Hepatocyte (in vitro differentiated cells): ENCODE measurements around the gene MYOF. TPM values are rescaled to one million over a fixed set of nuclear protein-coding genes. Genes with fewer than 3 reads are reported as not detected.

Experiments
- DNase-seq: peaks from one replicate; pipeline ENCODE4 v3.0.0-alpha.2; 2016; ENCODE audit warnings: low spot score
- H2AFZ ChIP-seq: fragments of 200-600 bp; sonication (generic); 2 replicates; pipeline ENCODE4 v1.6.0; 2016; ENCODE audit warnings: antibody characterized with exemption, mild to moderate bottlenecking
- H3K27ac ChIP-seq: fragments of 200-600 bp; sonication (generic); 2 replicates; pipeline ENCODE4 v1.5.1; 2016; ENCODE audit warnings: mild to moderate bottlenecking
- H3K27me3 ChIP-seq: fragments of 200-600 bp; sonication (generic); 2 replicates; pipeline ENCODE4 v1.6.1; 2016
- H3K36me3 ChIP-seq: fragments of 200-600 bp; sonication (generic); replicated peaks from 2 replicates; pipeline ENCODE4 v1.5.1; 2016; ENCODE audit warnings: low read depth; ENCODE audit not compliant: insufficient read depth
- H3K4me1 ChIP-seq: fragments of 200-600 bp; sonication (generic); 2 replicates; pipeline ENCODE4 v1.5.1; 2016; ENCODE audit warnings: mild to moderate bottlenecking, moderate library complexity; ENCODE audit not compliant: insufficient read depth
- H3K4me2 ChIP-seq: fragments of 200-600 bp; sonication (generic); 2 replicates; pipeline ENCODE4 v1.6.0; 2016
- H3K4me3 ChIP-seq: fragments of 200-600 bp; sonication (generic); 2 replicates; pipeline ENCODE4 v1.5.1; 2016; ENCODE audit warnings: mild to moderate bottlenecking
- H3K79me2 ChIP-seq: fragments of 200-600 bp; sonication (generic); 2 replicates; pipeline ENCODE4 v1.6.0; 2017; ENCODE audit warnings: mild to moderate bottlenecking
- H3K9me2 ChIP-seq: fragments of 200-600 bp; sonication (generic); replicated peaks from 2 replicates; pipeline ENCODE4 v1.6.0; 2017; ENCODE audit warnings: mild to moderate bottlenecking; ENCODE audit not compliant: insufficient read depth
- H3K9me3 ChIP-seq: fragments of 200-600 bp; sonication (generic); 2 replicates; pipeline ENCODE4 v1.5.1; 2016; ENCODE audit warnings: low read depth, mild to moderate bottlenecking
- H4K20me1 ChIP-seq: fragments of 200-600 bp; sonication (generic); 2 replicates; pipeline ENCODE4 v1.6.0; 2016; ENCODE audit warnings: mild to moderate bottlenecking; ENCODE audit not compliant: insufficient read depth, poor library complexity, severe bottlenecking
- CTCF ChIP-seq: fragments of 200-600 bp; sonication (generic); IDR thresholded peaks from 2 replicates; pipeline ENCODE4 v1.5.1; 2016; ENCODE audit warnings: antibody characterized with exemption, mild to moderate bottlenecking; ENCODE audit not compliant: poor library complexity
- EZH2 ChIP-seq: fragments of 200-600 bp; sonication (generic); IDR thresholded peaks from 2 replicates; pipeline ENCODE4 v1.6.1; 2016; ENCODE audit warnings: antibody characterized with exemption, mild to moderate bottlenecking, borderline replicate concordance
- EZH2phosphoT487 ChIP-seq: fragments of 200-600 bp; sonication (generic); IDR thresholded peaks from one replicate; pipeline ENCODE4 v1.6.1; 2018; ENCODE audit warnings: antibody characterized with exemption, mild to moderate bottlenecking, low read depth, moderate library complexity; ENCODE audit not compliant: unreplicated experiment, severe bottlenecking
- WGBS: methylation state at CpG from one replicate; pipeline ENCODE4 v1.1.6; 2016; ENCODE audit warnings: low lambda C conversion rate; ENCODE audit errors: missing lambda C conversion rate; 5-methylcytosine and 5-hydroxymethylcytosine counted together
- polyA plus RNA-seq: library from polyadenylated mRNA; unstranded; fragments of >200 nt; fragmentation: Nextera tagmentation; extraction: Ambion mirVana; gene quantifications from 2 replicates; pipeline ENCODE4 v1.2.1, GENCODE V29; 2016
- total RNA-seq: library from RNA; depleted of rRNA; stranded (reverse); fragments of >200 nt; gene quantifications from 2 replicates; pipeline ENCODE4 v1.2.3, GENCODE V29; 2014

The MYOF gene
- total and polyA plus RNA-seq, 2 experiments from 2014 or later, result 16.6 to 47.9 TPM

- Histone ChIP-seq H2AFZ (no peak overlapping the region), H3K4me1 (no peaks in the 10 kb centered on the region), H3K9me3 (no peaks in the 10 kb centered on the region), H4K20me1 (no peaks in the 10 kb centered on the region), H3K27ac (no peak overlapping the region), H3K4me2 (no peak overlapping the region), H3K79me2 (no peaks in the 10 kb centered on the region), H3K9me2 (no peaks in the 10 kb centered on the region), H3K27me3 (no peaks in the 10 kb centered on the region), H3K36me3 (no peaks in the 10 kb centered on the region), H3K4me3 (no peak overlapping the region)
- DNase-seq, result no peak
- TF ChIP-seq EZH2phosphoT487 (no peak), EZH2 (no peak), CTCF (no peak)
- 80% methylated on average over 5 of the region's 5 CpGs for WGBS
These were observed 173.1 kb downstream of the MYOF start for GRCh38 chr10:93309062-93309461.

DNA sequence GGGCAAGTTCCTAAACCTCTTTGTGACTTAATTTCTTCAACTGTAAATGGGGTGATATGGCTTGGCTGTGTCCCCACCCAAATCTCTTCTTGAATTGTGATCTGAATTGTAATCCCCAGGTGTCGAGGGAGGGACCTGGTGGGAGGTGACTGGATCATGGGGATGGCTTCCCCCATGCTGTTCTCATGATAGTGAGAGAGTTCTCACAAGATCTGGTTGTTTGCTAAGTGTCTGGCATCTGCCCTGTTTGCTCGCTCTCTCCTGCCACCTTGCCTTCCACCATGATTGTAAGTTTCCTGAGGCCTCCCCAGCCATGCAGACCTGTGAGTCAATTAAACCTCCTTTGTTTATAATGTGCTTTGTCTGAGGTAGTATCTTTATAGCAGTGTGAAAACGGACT, 177.0 kb downstream of the MYOF start:
- WGBS, result 93% methylated on average over 3 of the region's 3 CpGs
- H3K4me1 ChIP-seq, result no peaks in the 10 kb centered on the region

GRCh38 chr10:93300981-93301380, 181.2 kb downstream of the MYOF start:
- DNase-seq, result no peak
- Histone ChIP-seq H3K9me2 (no peaks in the 10 kb centered on the region), H3K79me2 (no peaks in the 10 kb centered on the region), H3K27me3 (no peaks in the 10 kb centered on the region), H4K20me1 (no peaks in the 10 kb centered on the region), H2AFZ (no peak overlapping the region), H3K4me1 (peaks cover 6% of the 10 kb centered on the region), H3K36me3 (no peaks in the 10 kb centered on the region), H3K27ac (no peak overlapping the region), H3K4me2 (no peak overlapping the region), H3K9me3 (no peaks in the 10 kb centered on the region), H3K4me3 (no peak overlapping the region)
- 87% methylated on average over 5 of the region's 5 CpGs for WGBS
- TF ChIP-seq EZH2 (no peak), EZH2phosphoT487 (no peak), CTCF (no peak)

More for the DNA sequence above, 177.0 kb downstream of the MYOF start:
- Histone ChIP-seq H3K79me2 (no peaks in the 10 kb centered on the region), H3K9me2 (no peaks in the 10 kb centered on the region), H3K4me2 (no peak overlapping the region), H3K36me3 (no peaks in the 10 kb centered on the region), H4K20me1 (no peaks in the 10 kb centered on the region), H3K9me3 (no peaks in the 10 kb centered on the region), H3K27me3 (no peaks in the 10 kb centered on the region), H3K27ac (no peak overlapping the region), H3K4me3 (no peak overlapping the region), H2AFZ (no peak overlapping the region)
- no peak for TF ChIP-seq CTCF
- TF ChIP-seq EZH2phosphoT487, result no peak
- TF ChIP-seq EZH2, result no peak
- no peak for DNase-seq
